HG03575 (cell line): Measurements from ENCODE around the gene ATG4A.

Experiments
- ATAC-seq: cut with Tn5 transposase; IDR thresholded peaks from one replicate; pipeline ENCODE4 v1.9.1; 2021; ENCODE audit not compliant: unreplicated experiment, insufficient number of reproducible peaks, low FRiP score; ENCODE audit errors: extremely low read depth

ATG4A gene

GRCh38 chrX:108091264-108091877, at the start of gene ATG4A, which contains the start of gene PSMD10:
ATG4A (plus strand) TSS chrX:108091778; CDS start chrX:108091827, 49 bp downstream.
PSMD10 (minus strand) TSS chrX:108091542; CDS start chrX:108091520, 22 bp downstream.
- ATAC-seq: peak; percentile 80

- no peak for ATAC-seq
Observed at GRCh38 chrX:108044554-108045256, 46.9 kb upstream of the ATG4A start, which contains the start of gene VSIG1. VSIG1 (plus strand) TSS chrX:108045065; CDS start chrX:108045131, 66 bp downstream.

GRCh38 chrX:108049649-108050048, 41.9 kb upstream of the ATG4A start:
- no peak for ATAC-seq

- no peak for ATAC-seq
Observed at GRCh38 chrX:108053218-108053617, 38.4 kb upstream of the ATG4A start.

GRCh38 chrX:108055546-108055945, 36.0 kb upstream of the ATG4A start:
- ATAC-seq: no peak

GRCh38 chrX:108059801-108060200, 31.8 kb upstream of the ATG4A start:
- no peak for ATAC-seq

- ATAC-seq: no peak
Observed at GRCh38 chrX:108064001-108064400, 27.6 kb upstream of the ATG4A start.

- ATAC-seq: no peak
Observed at GRCh38 chrX:108064613-108065012, 27.0 kb upstream of the ATG4A start.

GRCh38 chrX:108068121-108068520, 23.5 kb upstream of the ATG4A start:
- no peak for ATAC-seq

GRCh38 chrX:108070891-108071290, 20.7 kb upstream of the ATG4A start:
- no peak for ATAC-seq

- no peak for ATAC-seq
Observed at GRCh38 chrX:108071578-108071977, 20.0 kb upstream of the ATG4A start.

GRCh38 chrX:108072746-108073145, 18.8 kb upstream of the ATG4A start:
- no peak for ATAC-seq

GRCh38 chrX:108081110-108081509, 10.5 kb upstream of the ATG4A start:
- no peak for ATAC-seq

GRCh38 chrX:108087792-108088191, 3.8 kb upstream of the ATG4A start:
- ATAC-seq: no peak

- ATAC-seq: no peak
Observed at GRCh38 chrX:108088511-108088910, 3.1 kb upstream of the ATG4A start.

- ATAC-seq: no peak
Observed at GRCh38 chrX:108090491-108091263, 901 bp upstream of the ATG4A start.

GRCh38 chrX:108091878-108092291, 307 bp downstream of the ATG4A start:
- ATAC-seq: peak; percentile 16

GRCh38 chrX:108097380-108097779, 5.8 kb downstream of the ATG4A start:
- no peak for ATAC-seq

- no peak for ATAC-seq
Observed at GRCh38 chrX:108105473-108105872, 13.9 kb downstream of the ATG4A start.

GRCh38 chrX:108114541-108114940, 23.0 kb downstream of the ATG4A start:
- ATAC-seq: no peak
